HG02588 (cell line): ENCODE data around the gene CROCC2.

Experiments used
- ATAC-seq: cut with Tn5 transposase; IDR thresholded peaks from one replicate; pipeline ENCODE4 v1.9.1; 2021; ENCODE audit warnings: mild to moderate bottlenecking, moderate library complexity; ENCODE audit not compliant: unreplicated experiment

Gene CROCC2

DNA sequence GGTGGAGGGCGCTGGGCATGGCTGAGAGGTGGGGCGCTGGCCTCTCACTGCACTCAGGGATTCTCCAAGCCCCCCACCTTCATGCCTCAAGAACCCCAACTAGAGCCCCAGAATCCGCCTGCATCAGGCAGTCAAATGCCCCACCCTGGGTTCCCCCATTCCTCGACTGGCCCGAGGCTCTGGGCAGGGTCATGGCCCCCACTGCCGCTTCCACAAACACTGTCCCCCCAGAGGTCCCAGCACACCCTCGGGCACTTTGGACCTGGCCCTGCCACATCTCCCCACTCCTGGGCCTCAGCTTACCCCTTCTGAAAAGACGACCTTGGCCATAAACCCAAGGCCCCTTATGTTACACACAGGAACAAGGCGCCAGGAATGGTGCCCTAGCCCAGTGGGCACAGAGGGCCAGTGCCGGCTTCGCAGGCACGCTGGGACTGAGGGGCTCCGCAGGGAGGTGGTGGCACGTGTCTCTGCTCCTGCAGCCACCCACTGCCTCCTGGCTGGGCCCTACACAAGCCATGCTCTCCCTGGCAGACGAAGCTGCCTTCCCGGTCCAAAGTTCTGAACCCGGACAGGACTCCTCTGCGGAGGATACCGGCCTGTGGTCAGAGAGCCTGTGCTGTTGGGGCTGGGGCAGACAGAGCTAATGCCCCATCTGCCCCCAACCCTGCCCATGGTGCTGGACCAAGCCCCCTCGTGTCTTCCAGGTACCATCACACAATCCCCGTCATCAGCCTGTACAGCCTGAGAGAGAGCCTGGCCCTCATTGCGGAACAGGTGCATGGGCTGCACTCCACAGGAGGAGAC, 30.7 kb upstream of the CROCC2 start:
- ATAC-seq = no peak

- ATAC-seq = no peak
These were observed 30.1 kb upstream of the CROCC2 start for GRCh38 chr2:240876035-240876474.

GRCh38 chr2:240876475-240877251, 29.5 kb upstream of the CROCC2 start:
- no peak for ATAC-seq

- no peak for ATAC-seq
These were observed 28.4 kb upstream of the CROCC2 start for GRCh38 chr2:240877460-240878340.

- no peak for ATAC-seq
These were observed 27.7 kb upstream of the CROCC2 start for GRCh38 chr2:240878341-240878936.

DNA sequence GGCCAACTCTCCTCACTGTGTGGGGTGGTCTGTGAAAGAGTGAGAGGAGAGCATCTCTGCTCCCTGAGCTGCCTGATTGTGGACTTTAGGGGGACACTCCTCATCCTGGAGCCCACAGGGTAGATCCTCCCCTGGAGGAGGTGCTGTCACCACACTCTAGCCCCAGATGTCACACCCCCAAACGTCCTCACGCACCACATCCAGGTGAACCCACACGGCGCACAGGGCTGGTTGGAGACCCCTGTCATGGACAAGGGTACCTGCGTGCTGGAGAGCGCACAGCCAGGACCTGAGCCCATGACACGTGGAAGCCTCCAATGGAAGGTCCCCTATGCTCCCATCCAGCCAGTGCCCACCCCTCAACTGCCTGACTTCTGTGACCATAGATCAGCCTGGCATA, 27.0 kb upstream of the CROCC2 start:
- no peak for ATAC-seq

DNA sequence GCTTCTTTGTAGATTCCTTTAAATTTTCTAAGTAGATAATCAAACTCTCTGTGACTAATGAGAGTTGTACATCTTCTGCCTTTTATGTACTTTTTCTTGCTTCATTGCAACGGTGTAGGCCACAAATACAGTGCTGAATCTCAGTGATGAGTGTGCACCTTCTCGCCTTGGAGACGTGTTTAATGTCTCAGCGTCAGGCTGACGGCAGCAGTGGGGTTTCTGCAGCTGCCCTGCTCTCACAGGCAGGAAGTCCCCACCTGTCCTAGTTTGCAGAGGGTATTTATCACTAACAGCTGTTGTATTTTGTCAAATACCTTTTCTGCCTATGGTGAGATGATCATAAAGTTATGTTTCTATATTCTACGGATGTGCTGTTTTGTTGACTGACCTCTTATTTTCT, 24.2 kb upstream of the CROCC2 start:
- ATAC-seq = no peak

DNA sequence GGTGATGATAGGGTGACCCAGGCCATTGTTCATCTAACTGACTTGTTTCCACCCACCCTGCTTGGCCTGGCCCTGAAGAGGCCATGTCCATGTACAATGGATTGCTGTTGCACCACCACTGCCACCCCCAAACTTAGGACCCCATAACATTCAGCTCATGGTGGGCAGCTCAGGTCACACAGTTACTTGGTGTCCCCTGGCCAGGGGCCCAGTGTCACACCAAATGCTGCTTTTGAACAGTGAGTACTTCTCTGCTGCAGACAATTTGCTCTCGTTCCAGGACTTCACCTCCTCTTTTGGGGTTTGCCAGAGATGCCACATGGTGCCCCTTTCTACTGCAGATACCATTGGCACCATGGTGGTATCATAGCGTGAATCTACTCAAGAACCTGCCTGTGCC, 21.9 kb upstream of the CROCC2 start:
- no peak for ATAC-seq

- no peak for ATAC-seq
These were observed 21.4 kb upstream of the CROCC2 start for GRCh38 chr2:240884745-240885144.

- no peak for ATAC-seq
These were observed 20.6 kb upstream of the CROCC2 start for GRCh38 chr2:240885566-240885965.

DNA sequence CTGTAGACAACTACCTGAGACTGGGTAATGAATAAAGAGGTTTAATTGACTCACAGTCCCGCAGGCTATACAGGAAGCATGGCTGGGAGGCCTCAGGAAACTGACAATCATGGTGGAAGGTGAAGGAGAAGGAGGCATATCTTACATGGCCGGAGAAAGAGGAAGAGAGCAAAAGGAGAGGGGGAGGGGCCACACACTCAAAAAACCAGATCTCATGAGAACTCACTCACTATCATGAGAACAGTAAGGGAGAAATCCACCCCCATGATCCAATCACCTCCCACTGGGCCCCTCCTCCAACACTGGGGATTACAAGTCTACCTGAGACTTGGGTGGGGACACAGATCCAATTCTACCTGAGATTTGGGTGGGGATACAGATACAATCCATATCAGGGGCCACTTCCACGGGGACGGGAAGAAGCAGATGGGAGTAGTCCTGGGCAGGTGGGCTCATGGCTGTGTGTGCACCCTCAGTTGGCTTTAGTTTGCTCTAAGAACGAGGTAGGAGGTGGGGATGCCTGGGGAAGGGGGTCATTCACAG, 20.0 kb upstream of the CROCC2 start:
- ATAC-seq = no peak

- ATAC-seq = no peak
These were observed 19.2 kb upstream of the CROCC2 start for GRCh38 chr2:240886678-240887609.

GRCh38 chr2:240887631-240888030, 18.5 kb upstream of the CROCC2 start:
- ATAC-seq = no peak

DNA sequence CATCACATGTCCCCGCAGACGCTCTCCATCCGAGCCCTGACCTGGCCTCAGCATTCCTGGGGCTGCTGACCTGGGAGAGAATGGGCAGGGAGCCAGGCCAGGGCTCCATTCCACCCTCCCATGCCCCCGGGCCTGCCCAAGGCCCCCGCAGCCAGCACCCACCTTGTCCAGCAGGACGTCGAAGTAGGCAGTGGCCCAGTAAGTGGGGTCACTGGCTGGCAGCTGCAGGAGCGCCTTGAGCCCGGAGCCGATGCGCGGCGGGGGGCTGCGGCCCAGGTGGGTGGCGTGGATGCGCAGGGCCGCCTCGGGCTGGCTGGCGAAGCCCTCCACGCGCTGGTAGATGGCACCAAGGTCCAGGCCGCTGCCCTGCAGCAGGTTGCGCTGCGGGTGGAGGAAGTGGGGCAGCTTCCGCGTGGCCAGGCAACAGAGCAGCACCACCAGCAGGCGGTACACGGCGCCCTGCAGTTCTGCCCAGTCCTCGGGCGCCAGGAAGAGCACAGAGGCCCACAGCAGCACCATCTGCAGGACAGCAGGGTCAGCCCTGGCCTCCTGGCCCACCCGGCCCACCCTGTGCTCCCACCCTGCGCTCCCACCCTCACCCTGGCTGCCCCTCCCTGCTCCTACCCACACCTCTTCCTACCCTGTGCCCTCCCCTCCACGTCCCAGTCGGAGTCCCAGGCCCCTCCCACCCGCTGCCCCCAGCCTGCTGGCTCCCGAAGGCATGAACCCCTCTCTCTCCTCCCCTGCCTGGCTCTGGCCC, 17.8 kb upstream of the CROCC2 start:
- no peak for ATAC-seq

GRCh38 chr2:240888890-240889573, 17.1 kb upstream of the CROCC2 start:
- no peak for ATAC-seq

- ATAC-seq = no peak
These were observed 16.3 kb upstream of the CROCC2 start for GRCh38 chr2:240889601-240890560.

DNA sequence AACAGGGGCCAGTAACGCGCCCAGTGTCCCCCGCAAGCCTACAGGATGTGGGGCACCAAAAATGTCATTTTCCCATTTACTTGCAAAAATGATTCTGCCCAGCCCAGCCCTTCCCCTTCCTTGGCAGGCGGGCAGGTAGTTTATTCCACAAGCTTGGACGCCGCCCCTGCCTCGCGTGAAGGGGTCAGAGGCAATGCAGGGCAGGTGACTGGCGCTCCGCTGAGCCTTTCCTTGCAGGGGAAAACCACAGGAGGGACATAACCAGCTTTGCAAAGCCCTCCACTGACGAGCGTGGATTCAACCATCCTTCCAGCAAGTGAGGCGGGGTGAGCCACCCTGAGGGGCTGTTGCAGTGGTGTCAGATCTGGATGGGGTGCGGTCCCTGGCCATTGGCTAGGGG, 15.4 kb upstream of the CROCC2 start:
- ATAC-seq = no peak
